HG03575 (cell line): Measurements from ENCODE around the gene TSEN34.

Experiments used
- ATAC-seq: cut with Tn5 transposase; IDR thresholded peaks from one replicate; pipeline ENCODE4 v1.9.1; 2021; ENCODE audit not compliant: unreplicated experiment, insufficient number of reproducible peaks, low FRiP score; ENCODE audit errors: extremely low read depth

Gene TSEN34

GRCh38 chr19:54191011-54191810, at the start of gene TSEN34:
Gene TSEN34, plus strand, starts transcription at chr19:54191308. Its CDS starts 57 bp downstream, at chr19:54191365.
- ATAC-seq, result no peak

- no peak for ATAC-seq
These were observed 49.8 kb upstream of the TSEN34 start for GRCh38 chr19:54141356-54141755.

- ATAC-seq, result no peak
These were observed 48.8 kb upstream of the TSEN34 start for GRCh38 chr19:54142166-54142780.

- no peak for ATAC-seq
These were observed 45.5 kb upstream of the TSEN34 start for GRCh38 chr19:54145541-54146158.

GRCh38 chr19:54147676-54148075, 43.4 kb upstream of the TSEN34 start:
- no peak for ATAC-seq

GRCh38 chr19:54148158-54148557, 43.0 kb upstream of the TSEN34 start:
- no peak for ATAC-seq

DNA sequence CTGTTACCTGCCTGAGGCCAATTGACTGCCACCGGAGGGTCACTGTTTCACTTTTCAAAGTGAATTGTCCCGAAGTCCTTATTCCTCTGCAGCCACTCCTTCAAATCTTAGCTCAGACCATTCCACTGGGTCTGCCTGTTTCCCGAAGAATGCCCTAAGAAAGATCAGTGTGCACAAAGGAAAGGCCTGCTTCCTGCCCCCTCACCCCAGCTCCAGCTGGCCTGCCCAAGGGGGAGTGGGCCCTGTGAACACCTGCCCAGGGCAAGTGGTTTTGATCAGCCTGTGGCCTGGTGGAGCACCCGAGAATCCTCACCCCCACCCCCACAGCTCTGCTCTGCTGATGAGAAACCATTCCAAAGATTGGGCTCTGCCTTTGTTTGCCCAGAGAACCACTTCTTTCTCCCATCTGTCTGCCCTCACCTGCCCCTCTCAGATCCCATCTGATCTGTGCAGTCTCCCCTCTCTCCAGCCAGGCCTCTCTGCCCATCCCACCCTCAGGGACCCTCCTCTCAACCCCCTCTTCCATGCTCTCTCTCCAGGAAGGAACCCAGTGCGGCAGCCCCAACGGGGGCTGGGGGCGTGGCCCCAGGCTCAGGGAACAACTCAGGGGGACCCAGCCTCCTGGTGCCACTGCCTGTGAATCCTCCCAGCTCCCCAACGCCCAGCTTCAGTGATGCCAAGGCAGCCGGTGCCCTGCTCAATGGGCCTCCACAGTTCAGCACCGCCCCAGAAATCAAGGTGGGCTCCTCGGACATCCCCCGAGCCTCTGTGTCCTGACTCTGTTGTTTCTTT, 41.9 kb upstream of the TSEN34 start:
- ATAC-seq, result no peak

DNA sequence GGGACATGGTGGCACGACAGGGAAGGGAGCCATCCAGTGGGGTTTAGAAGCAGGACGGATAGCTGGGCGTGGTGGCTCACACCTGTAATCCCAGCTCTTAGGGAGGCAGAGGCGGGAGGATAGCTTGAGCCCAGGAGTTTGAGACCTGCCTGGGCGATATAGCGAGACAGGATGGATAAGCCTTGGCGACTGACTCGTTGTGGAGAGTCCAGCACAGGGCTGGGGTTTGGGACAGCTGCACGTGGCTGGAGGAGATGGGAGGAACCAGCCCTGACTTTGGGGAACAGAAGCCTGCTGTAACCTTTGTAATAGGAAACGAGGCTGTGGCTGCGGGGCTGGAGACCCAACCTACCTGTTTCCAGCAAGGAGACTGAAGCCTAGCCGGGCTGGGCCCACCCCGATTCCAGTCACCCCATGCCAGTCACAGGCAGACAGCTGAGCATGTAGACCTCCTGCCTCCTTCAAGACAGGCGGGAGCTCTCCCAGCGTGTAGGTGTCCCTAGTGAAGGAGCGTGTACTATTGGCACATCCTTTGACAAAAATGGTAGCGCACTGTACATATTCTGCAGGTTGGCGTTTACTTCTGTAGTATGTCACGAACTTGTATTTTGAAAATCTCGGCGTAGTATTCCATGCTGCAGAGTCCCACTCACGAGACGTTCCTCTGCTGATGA, 39.6 kb upstream of the TSEN34 start:
- ATAC-seq, result no peak

- ATAC-seq, result no peak
These were observed 38.8 kb upstream of the TSEN34 start for GRCh38 chr19:54152267-54152666.

DNA sequence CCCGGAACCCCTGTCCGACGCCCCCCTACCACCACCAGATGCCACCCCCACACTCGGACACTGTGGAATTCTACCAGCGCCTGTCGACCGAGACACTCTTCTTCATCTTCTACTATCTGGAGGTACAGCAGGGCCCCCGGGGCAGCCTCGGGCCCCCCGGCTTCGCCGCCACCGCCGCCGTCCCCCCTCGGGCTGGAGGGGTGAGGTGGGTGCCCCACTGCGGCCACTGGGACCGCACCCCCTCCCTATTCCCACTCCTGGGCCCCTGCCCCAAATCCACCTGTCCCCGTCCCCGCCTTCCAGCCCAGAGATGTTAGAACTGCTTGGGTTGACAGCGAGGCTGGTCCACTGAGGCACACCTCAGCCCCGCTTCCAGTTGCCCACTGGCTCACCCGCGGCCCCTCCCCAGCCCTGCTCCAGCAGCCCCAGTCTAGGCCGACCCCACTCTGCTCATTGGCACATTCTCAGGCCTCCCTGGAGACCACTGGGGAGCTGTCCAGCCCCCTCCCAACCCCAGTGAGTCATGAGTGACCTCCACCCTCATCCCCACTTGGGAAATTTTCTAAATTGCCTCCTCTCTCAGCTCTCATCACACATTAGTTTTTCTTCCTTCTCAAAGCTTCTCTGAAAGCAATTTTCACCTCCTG, 38.1 kb upstream of the TSEN34 start:
- ATAC-seq, result no peak

DNA sequence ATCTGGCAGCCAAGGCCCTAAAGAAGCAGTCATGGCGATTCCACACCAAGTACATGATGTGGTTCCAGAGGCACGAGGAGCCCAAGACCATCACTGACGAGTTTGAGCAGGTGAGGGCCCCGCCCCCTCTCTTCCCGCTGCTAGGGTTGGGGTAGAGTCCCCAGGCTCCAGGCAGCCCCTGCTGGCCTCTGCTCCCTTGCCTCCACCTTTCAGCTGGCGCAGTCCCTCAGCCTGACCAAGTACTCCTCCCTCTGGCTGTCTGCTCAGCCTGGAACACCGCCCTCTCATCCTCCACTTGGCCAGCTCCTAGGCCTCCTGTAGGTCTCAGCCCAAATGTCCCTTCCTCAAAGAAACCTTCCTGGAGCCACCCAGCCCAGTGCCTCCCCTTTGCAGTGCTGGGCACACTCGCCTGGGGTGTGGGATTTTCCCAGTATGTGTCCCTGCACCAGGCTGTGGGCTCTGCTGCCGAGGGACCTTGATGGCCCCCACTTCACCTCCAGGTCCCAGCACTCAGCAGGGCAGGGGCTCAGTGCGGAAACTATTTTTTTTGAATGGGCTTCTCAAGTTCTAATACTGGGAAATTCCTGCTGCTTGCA, 37.3 kb upstream of the TSEN34 start:
- ATAC-seq, result no peak

DNA sequence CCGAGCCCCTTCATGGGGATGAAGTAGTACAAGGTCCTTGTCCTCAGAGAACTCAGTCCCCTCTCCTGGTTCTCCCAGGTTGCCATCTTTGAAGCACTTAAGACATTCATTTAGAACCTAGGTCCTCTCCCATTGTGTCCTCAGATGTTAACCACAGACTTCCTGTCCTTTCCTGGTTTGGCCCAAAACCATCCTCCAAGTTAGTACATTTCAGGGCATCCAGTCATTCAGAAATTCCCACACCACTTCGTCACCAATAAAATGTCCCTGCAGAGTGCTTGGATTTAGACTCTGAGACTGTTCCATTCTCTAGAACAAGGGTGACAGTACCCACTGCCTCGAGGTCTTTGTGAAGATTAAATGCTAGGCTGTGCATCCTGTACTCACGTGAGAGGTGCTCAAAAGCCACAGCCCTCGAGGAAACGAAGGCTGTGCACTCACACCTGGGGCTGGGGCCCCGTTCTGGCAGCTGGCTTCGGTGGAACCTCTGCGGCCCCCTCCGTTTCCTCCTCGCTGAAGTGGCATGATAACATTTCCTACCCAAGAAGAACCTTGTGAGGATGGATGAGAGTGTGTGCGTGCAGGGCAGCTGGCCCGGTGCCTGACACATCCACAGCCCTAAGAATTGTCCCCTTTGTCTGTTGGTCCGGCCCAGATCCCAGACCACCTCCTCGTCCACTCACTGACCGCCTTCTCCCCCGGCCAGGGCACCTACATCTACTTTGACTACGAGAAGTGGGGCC, 36.3 kb upstream of the TSEN34 start:
- ATAC-seq, result no peak

DNA sequence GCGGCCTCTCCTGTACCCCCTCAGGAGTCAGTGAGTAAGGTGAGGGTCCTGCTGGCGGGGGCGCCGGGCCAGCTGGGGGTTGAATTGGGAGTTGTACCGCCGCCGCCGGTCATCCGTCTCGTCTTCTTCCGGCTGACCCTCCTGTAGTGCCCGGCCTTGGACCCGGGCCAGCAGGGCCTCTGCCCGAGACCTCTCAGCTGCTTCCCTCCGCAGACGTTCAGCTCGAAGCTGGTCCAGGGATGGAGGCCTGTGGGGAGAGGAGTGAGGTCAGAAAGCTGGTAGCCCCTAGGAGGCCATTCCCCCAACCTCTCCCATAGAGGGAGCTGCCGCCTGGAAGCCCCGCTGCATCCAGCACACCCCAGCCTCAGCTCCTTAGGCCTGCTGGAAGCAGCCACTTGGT, 35.4 kb upstream of the TSEN34 start:
- ATAC-seq, result no peak

DNA sequence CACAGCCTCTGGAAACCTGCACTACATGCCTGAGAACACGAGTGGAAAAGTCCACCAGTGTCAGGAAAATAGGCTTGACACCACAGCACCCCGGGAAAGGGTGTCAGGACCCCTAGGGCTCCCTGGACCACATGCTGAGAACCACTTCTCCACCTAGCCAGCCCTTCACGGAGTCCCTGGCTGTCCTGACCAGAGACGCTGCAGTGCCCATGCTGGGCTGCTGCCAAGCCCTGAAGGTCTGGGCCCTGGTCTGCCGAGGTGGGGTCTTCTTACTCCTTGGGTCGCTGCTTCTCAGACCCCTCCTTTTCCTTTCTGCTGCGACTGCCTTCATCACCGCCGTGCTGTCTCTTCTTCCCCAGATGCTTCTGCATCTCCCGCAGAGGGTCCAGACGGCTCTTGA, 34.6 kb upstream of the TSEN34 start:
- no peak for ATAC-seq

DNA sequence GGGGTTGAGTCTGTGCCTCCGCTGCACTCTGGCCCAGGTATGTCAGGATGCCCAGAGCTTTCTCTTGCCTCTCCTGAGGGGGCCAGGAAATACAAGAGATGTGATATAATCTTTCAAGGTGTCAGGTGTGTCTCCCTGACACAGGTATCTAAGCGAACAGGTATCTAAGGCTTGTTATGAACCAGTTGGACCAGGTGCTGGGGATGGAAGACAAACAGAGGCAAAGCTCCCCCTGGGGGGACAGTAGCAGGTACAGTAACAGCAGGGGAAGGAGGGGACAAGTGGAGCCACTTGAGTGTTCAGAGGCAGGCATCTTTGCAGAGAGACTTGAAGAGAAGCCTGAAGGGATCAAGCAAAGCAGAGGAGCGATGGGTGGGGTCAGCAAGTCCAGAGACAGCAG, 34.2 kb upstream of the TSEN34 start:
- no peak for ATAC-seq

DNA sequence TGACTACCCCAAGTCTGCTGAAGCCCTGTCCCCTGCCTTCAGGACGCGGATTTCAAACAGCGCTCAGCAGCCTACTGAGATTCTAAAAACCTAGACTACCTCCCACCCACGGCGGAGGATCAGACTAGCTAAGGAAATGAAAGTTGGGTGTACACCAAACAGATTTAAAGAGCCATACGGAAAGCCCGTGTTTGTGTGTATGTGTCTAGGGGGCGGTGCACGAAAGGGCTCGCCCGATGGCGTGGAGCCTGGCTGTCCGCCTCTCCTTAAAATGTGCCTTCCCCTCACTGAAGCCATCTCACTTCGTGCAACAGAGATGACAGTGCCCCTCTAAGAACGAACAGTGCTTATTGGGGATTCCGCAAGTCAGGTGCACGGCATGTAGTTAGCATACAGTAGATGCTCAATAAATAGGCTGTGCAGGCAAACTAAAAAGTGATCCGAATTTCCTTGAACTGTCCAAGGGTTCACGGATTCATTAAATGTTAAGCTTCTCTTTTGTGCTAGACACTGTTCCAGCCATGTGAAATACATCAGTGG, 32.2 kb upstream of the TSEN34 start:
- no peak for ATAC-seq
